C4-2B (cell line): ENCODE data around the gene UBE4A.

Source experiments
- ZFX ChIP-seq: fragments of 450-650 bp; IDR thresholded peaks from 2 replicates; pipeline ENCODE4 v1.6.1; 2017
- TF ChIP-seq, protein P1 (sequence below): fragments of 450-650 bp; conservative IDR thresholded peaks from 2 replicates; pipeline ENCODE4 v1.5.1; 2017; ENCODE audit warnings: mild to moderate bottlenecking

DNA sequence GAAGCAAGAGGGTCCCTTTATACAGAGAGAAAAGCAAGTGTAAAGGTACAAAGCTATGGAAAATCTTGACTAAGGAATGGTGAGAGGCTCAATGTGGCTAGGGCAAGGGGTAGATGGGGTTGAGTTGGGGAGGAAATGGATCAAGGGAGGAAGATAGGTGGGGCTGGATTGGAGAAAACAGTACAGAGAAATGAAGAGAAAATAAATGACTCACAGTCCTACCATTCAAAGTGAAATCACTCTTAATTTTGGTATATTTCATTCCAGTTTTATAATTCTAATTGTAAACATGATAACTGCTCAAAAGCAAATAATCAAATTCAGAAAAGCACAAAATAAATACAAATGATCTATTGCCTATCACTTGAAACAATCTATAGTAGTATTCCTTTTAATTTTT is 16.6 kb downstream of the UBE4A start:
- TF ChIP-seq, protein P1, sequence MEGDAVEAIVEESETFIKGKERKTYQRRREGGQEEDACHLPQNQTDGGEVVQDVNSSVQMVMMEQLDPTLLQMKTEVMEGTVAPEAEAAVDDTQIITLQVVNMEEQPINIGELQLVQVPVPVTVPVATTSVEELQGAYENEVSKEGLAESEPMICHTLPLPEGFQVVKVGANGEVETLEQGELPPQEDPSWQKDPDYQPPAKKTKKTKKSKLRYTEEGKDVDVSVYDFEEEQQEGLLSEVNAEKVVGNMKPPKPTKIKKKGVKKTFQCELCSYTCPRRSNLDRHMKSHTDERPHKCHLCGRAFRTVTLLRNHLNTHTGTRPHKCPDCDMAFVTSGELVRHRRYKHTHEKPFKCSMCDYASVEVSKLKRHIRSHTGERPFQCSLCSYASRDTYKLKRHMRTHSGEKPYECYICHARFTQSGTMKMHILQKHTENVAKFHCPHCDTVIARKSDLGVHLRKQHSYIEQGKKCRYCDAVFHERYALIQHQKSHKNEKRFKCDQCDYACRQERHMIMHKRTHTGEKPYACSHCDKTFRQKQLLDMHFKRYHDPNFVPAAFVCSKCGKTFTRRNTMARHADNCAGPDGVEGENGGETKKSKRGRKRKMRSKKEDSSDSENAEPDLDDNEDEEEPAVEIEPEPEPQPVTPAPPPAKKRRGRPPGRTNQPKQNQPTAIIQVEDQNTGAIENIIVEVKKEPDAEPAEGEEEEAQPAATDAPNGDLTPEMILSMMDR, result no peak
- no peak for TF ChIP-seq ZFX
